HG03457 (cell line): ENCODE data around the gene UBE2R2.
"Not testable (repeated sequence)": the region's sequence is repeated elsewhere in the genome, so short reads cannot be mapped to it uniquely, and the experiment has no call there.

Experiments used
- ATAC-seq: cut with Tn5 transposase; IDR thresholded peaks from one replicate; pipeline ENCODE4 v1.9.1; 2021; ENCODE audit warnings: moderate number of reproducible peaks; ENCODE audit not compliant: unreplicated experiment

UBE2R2 gene

GRCh38 chr9:33924978-33925797 lies 108.2 kb downstream of the UBE2R2 start:
- ATAC-seq, result no peak

- ATAC-seq, result no peak
Measured at GRCh38 chr9:33926746-33927485, 110.0 kb downstream of the UBE2R2 start.

GRCh38 chr9:33927694-33928093 lies 110.7 kb downstream of the UBE2R2 start:
- ATAC-seq, result no peak

GRCh38 chr9:33931326-33931725 lies 114.4 kb downstream of the UBE2R2 start:
- no peak for ATAC-seq

GRCh38 chr9:33932078-33932807 lies 115.3 kb downstream of the UBE2R2 start:
- ATAC-seq, result no peak

GRCh38 chr9:33934188-33934878 lies 117.4 kb downstream of the UBE2R2 start:
- no peak for ATAC-seq

- ATAC-seq, result no peak
Measured at GRCh38 chr9:33939924-33940874, 123.2 kb downstream of the UBE2R2 start.

GRCh38 chr9:33942471-33943083 lies 125.6 kb downstream of the UBE2R2 start:
- ATAC-seq, result no peak

GRCh38 chr9:33943389-33943788 lies 126.4 kb downstream of the UBE2R2 start:
- no peak for ATAC-seq

- no peak for ATAC-seq
Measured at GRCh38 chr9:33946779-33947535, 130.0 kb downstream of the UBE2R2 start.

GRCh38 chr9:33950371-33950770 lies 133.4 kb downstream of the UBE2R2 start:
- no peak for ATAC-seq

- ATAC-seq, result no peak
Measured at GRCh38 chr9:33952066-33952465, 135.1 kb downstream of the UBE2R2 start.

GRCh38 chr9:33956544-33956943 lies 139.6 kb downstream of the UBE2R2 start:
- ATAC-seq, result no peak

GRCh38 chr9:33959725-33960124 lies 142.8 kb downstream of the UBE2R2 start:
- no peak for ATAC-seq

GRCh38 chr9:33962468-33962867 lies 145.5 kb downstream of the UBE2R2 start:
- ATAC-seq, result not testable (repeated sequence)

- no peak for ATAC-seq
Measured at GRCh38 chr9:33964086-33964768, 147.3 kb downstream of the UBE2R2 start.
